ENCODE measurements around the gene NPIPB8.
"Not testable (repeated sequence)": the region's sequence is repeated elsewhere in the genome, so short reads cannot be mapped to it uniquely, and the experiment has no call there.

- not testable (repeated sequence) for TF ChIP-seq FOS (IDR thresholded peaks at IDR 0.05; ENCODE audit: borderline replicate concordance, insufficient read depth, low read length); POLR2A (IDR thresholded peaks at IDR 0.05; ENCODE audit: low read depth, low read length); POLR2AphosphoS5 (IDR thresholded peaks at IDR 0.05; ENCODE audit: insufficient read depth, low read depth, low read length); CTCF (IDR thresholded peaks at IDR 0.05; ENCODE audit: extremely low read depth in 1 of 2, insufficient read depth in 1 of 2, low read depth in 1 of 2, low read length in 2 of 2); EZH2 (IDR thresholded peaks at IDR 0.05; ENCODE audit: borderline replicate concordance, low read depth, low read length, severe bottlenecking); MYC (IDR thresholded peaks at IDR 0.05; ENCODE audit: low read depth, low read length); MAX (IDR thresholded peaks at IDR 0.05; ENCODE audit: insufficient read depth, insufficient read length); GATA2 (IDR thresholded peaks at IDR 0.05; ENCODE audit: insufficient read depth, insufficient read length, low read depth, low read length); JUN (IDR thresholded peaks at IDR 0.05; ENCODE audit: borderline replicate concordance, insufficient read depth, insufficient read length, low read depth)
Measured at GRCh38 chr16:28612359-28613280, 25.2 kb upstream of the NPIPB8 start.
